HuH-7 (cell line): ENCODE data around the gene TOMM22.

ENCODE experiments used
- DNase-seq: peaks from one replicate; pipeline ENCODE4 v3.0.0; 2011; ENCODE audit warnings: low spot score

TOMM22 gene

DNA sequence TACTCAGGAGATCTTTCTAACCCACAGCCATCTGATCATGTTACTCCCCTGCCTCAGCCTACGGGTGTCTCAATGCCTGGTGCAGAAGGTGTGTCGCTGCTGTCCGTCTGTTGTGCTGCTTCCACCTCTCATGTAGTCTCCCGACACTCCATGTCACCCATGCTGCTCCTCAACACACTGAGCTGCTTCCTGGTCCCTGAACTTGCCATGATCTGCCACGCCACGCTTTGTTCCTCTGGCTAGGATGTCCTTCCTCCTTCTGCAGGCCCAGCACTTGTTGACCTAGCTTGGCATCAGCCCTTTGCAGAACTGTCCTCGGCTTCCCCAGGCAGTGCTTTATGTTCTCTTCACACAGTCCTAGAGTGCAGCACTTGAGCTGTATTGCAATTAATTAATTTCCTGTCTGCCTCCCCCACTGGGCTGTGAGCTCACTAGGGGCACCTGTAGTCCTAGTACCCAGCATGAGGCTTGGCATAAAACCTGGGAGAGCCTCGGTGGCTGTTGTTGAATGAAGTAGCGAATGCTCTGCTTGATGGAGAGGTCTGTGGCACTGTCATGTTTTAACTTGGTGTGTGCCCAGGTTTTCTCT lies 33.5 kb downstream of the TOMM22 start:
- no peak for DNase-seq

GRCh38 chr22:38715852-38716251 lies 34.1 kb downstream of the TOMM22 start:
- no peak for DNase-seq

DNA sequence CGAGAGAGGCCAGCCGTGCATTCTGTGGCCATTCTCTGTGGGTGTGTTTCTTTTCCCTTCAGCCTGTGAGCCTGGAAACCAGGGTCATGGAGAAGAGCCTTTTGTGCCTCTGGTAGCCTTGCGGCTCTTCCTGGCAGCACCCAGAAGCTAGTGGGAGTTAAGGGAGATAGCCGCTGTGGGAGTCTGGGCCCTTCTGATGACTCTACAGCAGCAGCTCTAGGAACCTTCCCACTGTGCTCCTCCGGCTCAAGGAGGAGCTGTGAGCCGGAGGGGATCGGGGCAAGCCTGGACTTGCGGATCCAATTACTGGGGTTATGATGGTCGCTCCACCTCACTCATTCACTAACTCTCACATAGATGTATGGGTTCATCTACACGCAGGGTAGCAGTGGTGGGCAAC lies 34.5 kb downstream of the TOMM22 start:
- no peak for DNase-seq

DNA sequence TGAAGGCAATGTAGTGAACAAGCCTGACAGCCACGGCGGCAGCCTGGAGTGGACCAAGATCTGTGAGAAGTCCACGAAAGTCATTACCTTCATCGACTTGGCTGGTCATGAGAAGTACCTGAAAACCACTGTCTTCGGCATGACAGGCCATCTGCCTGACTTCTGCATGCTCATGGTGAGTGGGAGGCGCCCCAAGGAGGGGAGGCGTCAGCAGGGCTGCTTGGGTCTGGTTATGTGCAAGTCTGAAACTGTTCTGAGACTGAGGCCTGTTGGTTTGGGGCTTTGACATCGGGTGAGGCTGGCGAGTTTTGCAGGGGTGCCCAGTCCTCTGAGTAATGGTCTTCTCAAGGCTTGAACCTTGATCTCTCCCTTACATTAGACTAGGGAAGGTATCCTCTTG lies 35.1 kb downstream of the TOMM22 start:
- no peak for DNase-seq

DNA sequence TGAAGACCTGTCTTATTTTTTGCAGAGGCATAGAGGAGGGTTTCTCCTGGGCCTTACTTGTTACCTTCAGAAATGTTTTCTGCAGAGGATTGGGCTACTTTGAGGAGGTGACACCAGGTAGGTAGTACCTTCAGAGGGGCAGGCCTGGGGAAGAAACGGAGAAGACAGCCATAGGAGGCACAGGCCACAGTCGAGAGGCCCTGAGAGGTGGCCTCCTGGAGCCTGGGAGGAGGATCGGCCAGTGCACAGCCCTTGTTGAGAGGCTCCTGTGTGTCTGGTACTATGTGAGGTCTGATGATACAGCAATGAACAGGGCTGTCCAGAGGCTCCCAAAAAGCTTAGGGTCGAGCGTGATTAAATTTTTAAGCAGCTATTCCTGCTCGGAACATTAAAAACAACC lies 35.5 kb downstream of the TOMM22 start:
- DNase-seq: no peak

DNA sequence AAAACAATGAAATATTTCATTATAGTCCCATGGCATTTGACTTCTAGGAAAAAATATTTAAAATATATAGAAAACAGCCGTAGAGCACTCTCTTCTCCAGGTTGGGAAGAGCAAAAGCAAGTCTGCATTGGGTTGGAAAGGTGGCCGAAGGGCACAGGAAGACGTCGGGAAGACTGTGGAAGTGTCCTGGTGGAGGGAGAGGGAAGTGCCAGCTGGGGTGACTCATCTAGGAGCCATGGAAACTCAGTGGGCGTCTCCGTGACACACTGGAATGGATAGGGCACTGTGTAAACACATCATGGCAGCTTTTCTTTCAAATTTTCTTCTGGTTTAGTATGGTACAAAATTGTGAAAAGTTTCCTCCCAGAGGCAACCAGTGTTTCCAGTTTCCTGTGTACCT lies 36.7 kb downstream of the TOMM22 start:
- no peak for DNase-seq

DNA sequence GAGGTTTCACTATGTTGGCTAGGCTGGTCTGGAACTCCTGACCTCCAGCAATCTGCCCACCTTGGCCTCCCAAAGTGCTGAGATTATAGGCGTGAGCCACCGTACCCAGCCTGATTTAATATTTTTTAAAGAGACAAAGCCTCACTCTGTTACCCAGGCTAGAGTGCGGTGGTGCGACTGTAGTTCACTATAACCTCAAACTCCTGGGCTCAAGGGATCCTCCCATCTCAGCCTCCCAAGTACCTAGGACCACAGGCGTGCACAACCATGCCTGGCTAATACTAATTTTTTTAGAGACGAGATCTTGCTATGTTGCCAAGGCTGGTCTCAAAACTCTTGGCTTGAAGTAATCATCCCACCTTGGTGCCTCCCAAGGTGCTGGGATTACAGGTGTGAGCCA lies 37.4 kb downstream of the TOMM22 start:
- no peak for DNase-seq

- no peak for DNase-seq
Observed at GRCh38 chr22:38720350-38720749, 38.6 kb downstream of the TOMM22 start.

- no peak for DNase-seq
Observed at GRCh38 chr22:38721551-38721950, 39.8 kb downstream of the TOMM22 start.

DNA sequence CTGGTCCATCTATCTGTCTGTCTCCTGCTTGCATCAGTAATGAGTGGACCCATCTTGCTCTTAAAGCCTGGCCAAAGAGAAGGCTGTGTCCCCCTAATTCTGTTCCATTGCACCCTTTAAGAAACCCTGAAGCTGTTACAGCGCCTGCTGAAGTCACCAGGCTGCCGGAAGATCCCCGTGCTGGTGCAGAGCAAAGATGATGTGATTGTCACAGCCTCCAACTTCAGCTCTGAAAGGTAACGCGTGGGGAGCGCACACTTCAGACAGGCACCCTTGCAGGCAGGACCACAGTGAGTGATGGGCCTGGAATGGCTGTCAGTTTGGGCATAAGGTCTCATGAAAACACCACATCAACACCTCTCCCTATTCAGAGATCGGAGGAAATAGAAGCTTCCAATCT lies 42.4 kb downstream of the TOMM22 start:
- no peak for DNase-seq

- DNase-seq: peak; percentile 65
Observed at GRCh38 chr22:38724926-38725571, 43.3 kb downstream of the TOMM22 start.

GRCh38 chr22:38725900-38726655 lies 44.3 kb downstream of the TOMM22 start:
- DNase-seq: no peak

- no peak for DNase-seq
Observed at GRCh38 chr22:38727123-38727522, 45.4 kb downstream of the TOMM22 start.

GRCh38 chr22:38727530-38728451 lies 46.0 kb downstream of the TOMM22 start:
- no peak for DNase-seq

DNA sequence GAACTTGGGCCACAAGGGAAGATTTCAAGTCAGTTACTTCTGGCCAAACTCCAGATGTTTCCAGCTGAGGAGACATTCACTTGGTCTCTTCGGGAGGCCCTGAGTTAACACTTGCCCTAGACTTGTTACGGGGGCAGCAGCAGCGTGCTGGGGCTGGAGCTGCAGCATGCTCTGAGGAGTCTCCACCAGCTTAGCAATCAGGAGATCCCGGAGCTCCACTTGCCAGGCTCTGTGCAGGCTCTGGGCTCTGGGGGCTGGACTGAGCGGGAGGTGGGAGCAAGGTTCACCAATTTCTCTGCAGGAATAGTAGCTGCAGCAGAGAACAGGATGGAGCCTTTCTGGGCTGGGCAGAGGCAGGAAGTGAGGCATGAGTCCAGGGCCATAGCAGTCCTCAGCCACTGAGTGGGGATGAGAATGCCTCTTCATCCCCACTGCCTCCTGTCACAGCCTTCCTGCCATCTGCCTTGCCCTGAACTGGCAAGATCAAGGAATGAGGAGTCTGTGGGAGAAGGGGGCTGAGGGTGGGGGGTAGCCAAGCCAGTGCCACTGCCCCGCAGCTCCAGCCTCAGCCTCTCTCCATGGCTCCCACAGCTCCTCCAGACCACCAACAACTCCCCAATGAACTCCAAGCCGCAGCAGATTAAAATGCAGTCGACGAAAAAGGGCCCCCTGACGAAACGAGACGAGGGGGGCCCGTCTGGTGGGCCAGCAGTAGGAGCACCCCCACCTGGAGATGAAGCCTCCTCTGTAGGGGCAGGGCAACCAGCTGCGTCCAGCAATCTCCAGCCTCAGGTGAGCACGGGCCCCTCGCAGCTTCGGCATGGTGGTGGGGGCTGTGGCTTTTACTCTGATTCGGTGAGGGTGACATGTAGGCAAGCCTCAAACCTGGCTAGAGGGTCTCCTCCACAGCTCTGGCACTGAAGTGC lies 47.4 kb downstream of the TOMM22 start:
- no peak for DNase-seq

DNA sequence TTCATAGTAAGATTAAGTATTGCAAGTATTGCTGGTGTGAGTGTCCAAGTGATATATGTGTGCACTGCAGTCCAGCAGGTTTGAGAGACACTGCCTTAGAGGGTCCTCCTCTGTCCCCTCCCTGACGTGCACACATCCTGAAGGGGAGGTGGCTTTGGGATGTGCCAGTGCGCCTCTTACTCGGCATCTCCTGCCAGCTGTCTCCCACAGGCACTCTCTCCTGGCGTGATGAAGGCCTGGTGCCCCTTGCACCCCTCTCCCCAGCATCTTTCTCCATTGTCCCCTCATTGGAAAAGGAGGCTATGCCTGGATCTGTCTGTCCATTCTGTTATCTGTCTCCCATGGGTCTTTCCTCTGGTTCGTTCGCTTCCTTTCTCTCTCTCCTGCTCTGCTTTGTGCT lies 48.2 kb downstream of the TOMM22 start:
- DNase-seq: no peak

GRCh38 chr22:38730411-38730871 lies 48.7 kb downstream of the TOMM22 start:
- DNase-seq: no peak

DNA sequence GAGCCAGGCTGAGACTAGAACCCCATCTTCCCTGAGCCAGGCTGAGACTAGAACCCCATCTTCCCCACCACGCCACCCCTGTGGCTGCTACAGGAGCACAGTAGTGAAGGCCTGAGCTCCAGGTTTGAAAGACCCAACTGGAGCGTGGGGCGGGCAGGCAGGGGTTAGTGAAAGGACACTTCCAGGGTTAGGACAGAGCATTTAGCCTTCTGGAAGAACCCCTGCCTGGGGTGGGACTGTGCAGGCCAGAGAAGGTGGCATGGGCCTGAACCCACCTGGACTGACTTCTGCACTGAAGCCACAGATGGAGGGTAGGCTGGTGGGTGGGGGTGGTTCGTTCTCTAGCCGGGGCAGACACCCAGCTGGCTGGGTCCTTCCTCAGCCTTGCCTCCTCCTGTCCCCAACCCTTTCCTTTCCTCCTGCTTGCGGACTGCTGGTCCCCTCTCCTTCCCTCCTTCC lies 50.0 kb downstream of the TOMM22 start:
- no peak for DNase-seq

DNA sequence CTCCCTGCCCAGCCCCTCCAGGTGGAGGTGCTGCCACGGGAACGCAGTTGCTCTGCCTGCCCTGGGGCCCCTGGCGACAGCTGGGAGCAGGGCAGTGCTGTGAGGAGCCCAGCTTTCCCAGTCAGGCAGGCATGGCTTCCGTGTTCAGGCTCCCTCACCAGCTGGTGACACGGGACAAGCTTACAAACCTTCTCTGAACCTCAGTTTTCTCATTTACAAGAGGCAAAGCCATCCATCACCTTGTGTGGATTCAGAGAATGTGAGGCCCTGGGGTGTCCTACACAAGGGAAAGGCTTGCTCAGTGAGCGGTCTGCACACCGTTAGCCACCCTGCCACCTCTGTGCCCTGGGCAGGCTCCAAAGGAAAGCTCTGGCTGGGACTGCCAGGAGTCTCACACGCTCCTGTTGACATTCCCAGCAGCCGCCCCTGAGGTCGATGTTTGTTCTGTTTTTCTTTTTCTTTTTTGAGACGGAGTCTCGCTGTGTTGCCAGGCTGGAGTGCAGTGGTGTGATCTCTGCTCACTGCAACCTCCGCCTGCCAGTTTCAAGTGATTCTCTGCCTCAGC lies 50.6 kb downstream of the TOMM22 start:
- no peak for DNase-seq

DNA sequence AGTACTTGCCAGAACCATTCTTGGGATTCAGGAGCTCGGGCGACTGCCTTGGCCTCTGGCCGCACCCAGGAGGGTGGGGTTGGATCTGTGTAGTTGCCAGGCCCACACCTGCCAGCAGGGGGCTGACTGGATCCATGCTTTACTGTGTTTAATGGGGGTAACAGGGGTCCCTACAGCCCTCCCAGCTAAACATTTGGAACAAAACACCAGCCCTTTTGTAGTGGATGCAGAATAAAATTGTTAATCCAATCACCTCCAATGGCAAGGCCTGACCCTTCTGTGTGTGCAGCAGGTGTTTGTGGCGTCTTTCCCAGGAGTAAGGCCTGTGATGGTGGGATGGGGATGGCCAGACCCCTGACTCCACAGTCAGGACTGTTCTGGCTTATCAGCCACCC lies 51.6 kb downstream of the TOMM22 start:
- DNase-seq: peak; percentile 78
